SK-N-SH treated with all-trans-retinoic acid at 6 μM for 48 hours (cell line): Measurements from ENCODE around the gene LRCH2.

Source experiments
- ATAC-seq: fragments of 200-7000 bp; cut with Tn5 transposase; 3 replicates; pipeline ENCODE4 v1.9.1; 2020; ENCODE audit warnings: mild to moderate bottlenecking, moderate library complexity
- BACH2 ChIP-seq: fragments of 250-450 bp; sonication (Bioruptor Pico); IDR thresholded peaks from 2 replicates; pipeline ENCODE4 v1.9.0; 2021; ENCODE audit warnings: mild to moderate bottlenecking, borderline replicate concordance
- CSDC2 ChIP-seq: fragments of 250-450 bp; sonication (Bioruptor Pico); IDR thresholded peaks from 2 replicates; pipeline ENCODE4 v1.5.0; 2020; ENCODE audit warnings: mild to moderate bottlenecking, moderate library complexity
- GLIS3 ChIP-seq: fragments of 250-450 bp; sonication (Bioruptor Pico); IDR thresholded peaks from 2 replicates; pipeline ENCODE4 v1.5.0; 2020; ENCODE audit warnings: mild to moderate bottlenecking, moderate library complexity
- OSR1 ChIP-seq: fragments of 250-450 bp; sonication (Bioruptor Pico); IDR thresholded peaks from 2 replicates; pipeline ENCODE4 v1.8.0; 2022; ENCODE audit warnings: moderate library complexity, mild to moderate bottlenecking, inconsistent platforms
- RARB ChIP-seq: fragments of 250-450 bp; sonication (Bioruptor Pico); IDR thresholded peaks from 2 replicates; pipeline ENCODE4 v1.8.0; 2021; ENCODE audit warnings: mild to moderate bottlenecking, moderate library complexity
- SNAI2 ChIP-seq: fragments of 250-450 bp; sonication (Bioruptor Pico); IDR thresholded peaks from 2 replicates; pipeline ENCODE4 v1.5.0; 2020; ENCODE audit warnings: mild to moderate bottlenecking, moderate library complexity
- TCF4 ChIP-seq: fragments of 250-450 bp; sonication (Bioruptor Pico); IDR thresholded peaks from 2 replicates; pipeline ENCODE4 v1.8.0; 2021; ENCODE audit warnings: mild to moderate bottlenecking, moderate library complexity, borderline replicate concordance
- ZC3H10 ChIP-seq: fragments of 250-450 bp; sonication (Bioruptor Pico); IDR thresholded peaks from 2 replicates; pipeline ENCODE4 v1.5.1; 2021; ENCODE audit warnings: mild to moderate bottlenecking, moderate library complexity
- ZFP3 ChIP-seq: fragments of 250-450 bp; sonication (Bioruptor Pico); IDR thresholded peaks from 2 replicates; pipeline ENCODE4 v1.5.0; 2020; ENCODE audit warnings: mild to moderate bottlenecking, moderate library complexity
- ZFP30 ChIP-seq: fragments of 450-650 bp; formaldehyde crosslinking; IDR thresholded peaks from 2 replicates; pipeline ENCODE4 v1.5.0; 2022; ENCODE audit warnings: mild to moderate bottlenecking, moderate library complexity
- ZNF70 ChIP-seq: fragments of 450-650 bp; formaldehyde crosslinking; IDR thresholded peaks from 2 replicates; pipeline ENCODE4 v1.5.0; 2020; ENCODE audit warnings: mild to moderate bottlenecking, moderate library complexity
- ZNF8 ChIP-seq: fragments of 450-650 bp; formaldehyde crosslinking; IDR thresholded peaks from 2 replicates; pipeline ENCODE4 v1.5.0; 2020; ENCODE audit warnings: mild to moderate bottlenecking, moderate library complexity
- TF ChIP-seq, protein P1 (sequence below): fragments of 250-450 bp; sonication (Bioruptor Pico); IDR thresholded peaks from 2 replicates; pipeline ENCODE4 v1.5.1; 2020; ENCODE audit warnings: low read depth, mild to moderate bottlenecking, moderate library complexity
- TF ChIP-seq, protein P2 (sequence below): fragments of 250-450 bp; sonication (Bioruptor Pico); IDR thresholded peaks from 2 replicates; pipeline ENCODE4 v1.5.1; 2021; ENCODE audit warnings: mild to moderate bottlenecking, moderate library complexity
- TF ChIP-seq, protein P3 (sequence below): fragments of 250-450 bp; sonication (Bioruptor Pico); IDR thresholded peaks from 2 replicates; pipeline ENCODE4 v1.8.0; 2021; ENCODE audit warnings: low read depth, mild to moderate bottlenecking, moderate library complexity, borderline replicate concordance
- TF ChIP-seq, protein P4 (sequence below): fragments of 250-450 bp; sonication (Bioruptor Pico); IDR thresholded peaks from 2 replicates; pipeline ENCODE4 v1.5.0; 2020; ENCODE audit warnings: mild to moderate bottlenecking, moderate library complexity
- TF ChIP-seq, protein P5 (sequence below): fragments of 250-450 bp; sonication (Bioruptor Pico); IDR thresholded peaks from 2 replicates; pipeline ENCODE4 v1.8.0; 2020; ENCODE audit warnings: mild to moderate bottlenecking, moderate library complexity, borderline replicate concordance

The LRCH2 gene

DNA sequence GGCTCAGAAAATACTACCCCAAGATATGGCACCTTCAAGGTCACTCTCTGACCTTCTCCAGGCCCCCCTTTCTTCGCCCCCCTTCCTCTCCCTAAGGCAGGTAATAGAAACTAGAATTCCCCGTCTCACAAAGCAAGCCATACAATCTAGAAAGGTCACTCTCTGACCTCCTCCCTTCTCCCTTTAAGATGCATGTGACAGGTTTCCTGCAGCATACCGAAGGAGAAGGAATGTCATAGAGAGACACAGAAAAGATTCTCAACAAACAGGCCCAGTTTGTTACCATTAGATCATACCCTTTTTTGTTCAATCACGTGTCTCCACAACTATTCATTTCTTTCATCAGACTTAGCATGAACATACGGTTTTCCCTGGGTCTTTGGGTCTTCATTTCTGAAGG lies 95.9 kb downstream of the LRCH2 start:
- TF ChIP-seq ZNF8 (CRISPR knock-in tag), result no peak
- TF ChIP-seq BACH2 (CRISPR knock-in tag), result no peak
- TF ChIP-seq CSDC2, result no peak
- TF ChIP-seq RARB (CRISPR knock-in tag), result no peak
- TF ChIP-seq, protein P1, sequence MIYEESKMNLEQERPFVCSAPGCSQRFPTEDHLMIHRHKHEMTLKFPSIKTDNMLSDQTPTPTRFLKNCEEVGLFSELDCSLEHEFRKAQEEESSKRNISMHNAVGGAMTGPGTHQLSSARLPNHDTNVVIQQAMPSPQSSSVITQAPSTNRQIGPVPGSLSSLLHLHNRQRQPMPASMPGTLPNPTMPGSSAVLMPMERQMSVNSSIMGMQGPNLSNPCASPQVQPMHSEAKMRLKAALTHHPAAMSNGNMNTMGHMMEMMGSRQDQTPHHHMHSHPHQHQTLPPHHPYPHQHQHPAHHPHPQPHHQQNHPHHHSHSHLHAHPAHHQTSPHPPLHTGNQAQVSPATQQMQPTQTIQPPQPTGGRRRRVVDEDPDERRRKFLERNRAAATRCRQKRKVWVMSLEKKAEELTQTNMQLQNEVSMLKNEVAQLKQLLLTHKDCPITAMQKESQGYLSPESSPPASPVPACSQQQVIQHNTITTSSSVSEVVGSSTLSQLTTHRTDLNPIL (CRISPR knock-in tag), result no peak
- TF ChIP-seq OSR1 (CRISPR knock-in tag), result no peak
- TF ChIP-seq, protein P2, sequence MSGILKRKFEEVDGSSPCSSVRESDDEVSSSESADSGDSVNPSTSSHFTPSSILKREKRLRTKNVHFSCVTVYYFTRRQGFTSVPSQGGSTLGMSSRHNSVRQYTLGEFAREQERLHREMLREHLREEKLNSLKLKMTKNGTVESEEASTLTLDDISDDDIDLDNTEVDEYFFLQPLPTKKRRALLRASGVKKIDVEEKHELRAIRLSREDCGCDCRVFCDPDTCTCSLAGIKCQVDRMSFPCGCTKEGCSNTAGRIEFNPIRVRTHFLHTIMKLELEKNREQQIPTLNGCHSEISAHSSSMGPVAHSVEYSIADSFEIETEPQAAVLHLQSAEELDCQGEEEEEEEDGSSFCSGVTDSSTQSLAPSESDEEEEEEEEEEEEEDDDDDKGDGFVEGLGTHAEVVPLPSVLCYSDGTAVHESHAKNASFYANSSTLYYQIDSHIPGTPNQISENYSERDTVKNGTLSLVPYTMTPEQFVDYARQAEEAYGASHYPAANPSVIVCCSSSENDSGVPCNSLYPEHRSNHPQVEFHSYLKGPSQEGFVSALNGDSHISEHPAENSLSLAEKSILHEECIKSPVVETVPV (CRISPR knock-in tag), result no peak
- TF ChIP-seq SNAI2 (CRISPR knock-in tag), result no peak
- TF ChIP-seq, all 23 proteins: peak for 0
- ATAC-seq, result no peak

DNA sequence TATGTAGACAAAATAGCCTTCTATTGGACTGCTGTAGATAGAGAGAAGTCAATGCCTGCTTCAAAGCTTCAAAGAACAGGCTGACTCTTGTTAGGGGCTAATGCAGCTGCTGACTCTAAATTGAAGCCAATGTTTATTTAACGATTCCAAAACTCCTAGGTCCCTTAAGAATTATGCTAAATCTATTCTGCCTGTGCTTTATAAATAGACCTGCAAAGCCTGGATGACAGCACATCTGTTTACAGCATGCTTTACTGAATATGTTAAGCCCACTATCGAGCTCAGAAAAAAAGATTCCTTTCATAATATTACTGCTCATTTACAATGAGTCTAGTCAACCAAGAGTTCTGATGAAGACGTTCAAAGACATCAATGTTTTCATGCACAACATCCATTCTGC lies 99.5 kb downstream of the LRCH2 start:
- no peak for ATAC-seq
- TF ChIP-seq, protein P3, sequence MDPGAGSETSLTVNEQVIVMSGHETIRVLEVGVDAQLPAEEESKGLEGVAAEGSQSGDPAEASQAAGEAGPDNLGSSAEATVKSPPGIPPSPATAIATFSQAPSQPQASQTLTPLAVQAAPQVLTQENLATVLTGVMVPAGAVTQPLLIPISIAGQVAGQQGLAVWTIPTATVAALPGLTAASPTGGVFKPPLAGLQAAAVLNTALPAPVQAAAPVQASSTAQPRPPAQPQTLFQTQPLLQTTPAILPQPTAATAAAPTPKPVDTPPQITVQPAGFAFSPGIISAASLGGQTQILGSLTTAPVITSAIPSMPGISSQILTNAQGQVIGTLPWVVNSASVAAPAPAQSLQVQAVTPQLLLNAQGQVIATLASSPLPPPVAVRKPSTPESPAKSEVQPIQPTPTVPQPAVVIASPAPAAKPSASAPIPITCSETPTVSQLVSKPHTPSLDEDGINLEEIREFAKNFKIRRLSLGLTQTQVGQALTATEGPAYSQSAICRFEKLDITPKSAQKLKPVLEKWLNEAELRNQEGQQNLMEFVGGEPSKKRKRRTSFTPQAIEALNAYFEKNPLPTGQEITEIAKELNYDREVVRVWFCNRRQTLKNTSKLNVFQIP (CRISPR knock-in tag), result no peak
- TF ChIP-seq ZFP30 (CRISPR knock-in tag) (no peak), CSDC2 (no peak), BACH2 (CRISPR knock-in tag) (no peak), OSR1 (CRISPR knock-in tag) (no peak), RARB (CRISPR knock-in tag) (no peak), GLIS3 (no peak), ZC3H10 (CRISPR knock-in tag) (no peak), ZNF70 (CRISPR knock-in tag) (no peak)
- TF ChIP-seq, protein P4, sequence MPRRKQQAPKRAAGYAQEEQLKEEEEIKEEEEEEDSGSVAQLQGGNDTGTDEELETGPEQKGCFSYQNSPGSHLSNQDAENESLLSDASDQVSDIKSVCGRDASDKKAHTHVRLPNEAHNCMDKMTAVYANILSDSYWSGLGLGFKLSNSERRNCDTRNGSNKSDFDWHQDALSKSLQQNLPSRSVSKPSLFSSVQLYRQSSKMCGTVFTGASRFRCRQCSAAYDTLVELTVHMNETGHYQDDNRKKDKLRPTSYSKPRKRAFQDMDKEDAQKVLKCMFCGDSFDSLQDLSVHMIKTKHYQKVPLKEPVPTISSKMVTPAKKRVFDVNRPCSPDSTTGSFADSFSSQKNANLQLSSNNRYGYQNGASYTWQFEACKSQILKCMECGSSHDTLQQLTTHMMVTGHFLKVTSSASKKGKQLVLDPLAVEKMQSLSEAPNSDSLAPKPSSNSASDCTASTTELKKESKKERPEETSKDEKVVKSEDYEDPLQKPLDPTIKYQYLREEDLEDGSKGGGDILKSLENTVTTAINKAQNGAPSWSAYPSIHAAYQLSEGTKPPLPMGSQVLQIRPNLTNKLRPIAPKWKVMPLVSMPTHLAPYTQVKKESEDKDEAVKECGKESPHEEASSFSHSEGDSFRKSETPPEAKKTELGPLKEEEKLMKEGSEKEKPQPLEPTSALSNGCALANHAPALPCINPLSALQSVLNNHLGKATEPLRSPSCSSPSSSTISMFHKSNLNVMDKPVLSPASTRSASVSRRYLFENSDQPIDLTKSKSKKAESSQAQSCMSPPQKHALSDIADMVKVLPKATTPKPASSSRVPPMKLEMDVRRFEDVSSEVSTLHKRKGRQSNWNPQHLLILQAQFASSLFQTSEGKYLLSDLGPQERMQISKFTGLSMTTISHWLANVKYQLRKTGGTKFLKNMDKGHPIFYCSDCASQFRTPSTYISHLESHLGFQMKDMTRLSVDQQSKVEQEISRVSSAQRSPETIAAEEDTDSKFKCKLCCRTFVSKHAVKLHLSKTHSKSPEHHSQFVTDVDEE (CRISPR knock-in tag), result no peak
- TF ChIP-seq, protein P5, sequence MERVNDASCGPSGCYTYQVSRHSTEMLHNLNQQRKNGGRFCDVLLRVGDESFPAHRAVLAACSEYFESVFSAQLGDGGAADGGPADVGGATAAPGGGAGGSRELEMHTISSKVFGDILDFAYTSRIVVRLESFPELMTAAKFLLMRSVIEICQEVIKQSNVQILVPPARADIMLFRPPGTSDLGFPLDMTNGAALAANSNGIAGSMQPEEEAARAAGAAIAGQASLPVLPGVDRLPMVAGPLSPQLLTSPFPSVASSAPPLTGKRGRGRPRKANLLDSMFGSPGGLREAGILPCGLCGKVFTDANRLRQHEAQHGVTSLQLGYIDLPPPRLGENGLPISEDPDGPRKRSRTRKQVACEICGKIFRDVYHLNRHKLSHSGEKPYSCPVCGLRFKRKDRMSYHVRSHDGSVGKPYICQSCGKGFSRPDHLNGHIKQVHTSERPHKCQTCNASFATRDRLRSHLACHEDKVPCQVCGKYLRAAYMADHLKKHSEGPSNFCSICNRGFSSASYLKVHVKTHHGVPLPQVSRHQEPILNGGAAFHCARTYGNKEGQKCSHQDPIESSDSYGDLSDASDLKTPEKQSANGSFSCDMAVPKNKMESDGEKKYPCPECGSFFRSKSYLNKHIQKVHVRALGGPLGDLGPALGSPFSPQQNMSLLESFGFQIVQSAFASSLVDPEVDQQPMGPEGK, result no peak
- TF ChIP-seq, protein P2 (CRISPR knock-in tag), result no peak

DNA sequence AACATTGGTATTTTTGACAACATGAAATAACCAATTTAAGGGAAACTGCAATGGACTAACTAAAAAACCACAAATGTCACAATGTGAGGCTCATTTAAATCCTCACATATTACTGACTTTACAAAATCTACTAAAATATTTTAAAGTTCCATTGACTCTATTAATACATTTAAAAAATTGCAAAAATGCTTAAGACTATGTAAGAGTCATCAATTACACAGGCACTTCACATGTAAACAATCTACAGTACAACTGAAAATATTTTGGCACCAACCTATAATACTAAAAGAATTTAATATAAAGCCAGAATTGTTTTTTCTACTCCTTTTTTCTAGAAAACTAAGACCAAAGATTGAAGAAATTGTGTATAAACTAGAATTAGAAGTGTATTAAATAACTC lies 121.5 kb downstream of the LRCH2 start:
- TF ChIP-seq BACH2 (CRISPR knock-in tag), result no peak
- TF ChIP-seq ZNF8 (CRISPR knock-in tag), result no peak
- TF ChIP-seq TCF4 (CRISPR knock-in tag), result no peak
- TF ChIP-seq ZFP3 (CRISPR knock-in tag), result no peak
- TF ChIP-seq ZFP30 (CRISPR knock-in tag), result no peak
- no peak for TF ChIP-seq OSR1 (CRISPR knock-in tag)
- no peak for TF ChIP-seq GLIS3
- TF ChIP-seq, protein P2 (CRISPR knock-in tag), result no peak
- TF ChIP-seq, protein P1 (CRISPR knock-in tag), result no peak
- no peak for ATAC-seq
